Sigmoid colon (tissue), 7 donors: ENCODE data around the gene EXOC6B. TPM values are rescaled to one million over a fixed set of nuclear protein-coding genes. Genes with fewer than 3 reads are reported as not detected.

Source experiments
- DNase-seq: peaks from one replicate; pipeline ENCODE4 v3.0.0-alpha.2; 2019
- H3K27ac ChIP-seq, 4 donors: fragments of 200-600 bp; sonication (generic); one replicate each; pipeline ENCODE4 v1.5.1; 2016 to 2019; ENCODE audit warnings: mild to moderate bottlenecking in 1 of 4
- H3K27me3 ChIP-seq, 3 donors: fragments of 200-600 bp; sonication (generic); one replicate each; pipeline ENCODE4 v1.5.1; 2019; ENCODE audit warnings: mild to moderate bottlenecking in 1 of 3
- H3K36me3 ChIP-seq, 4 donors: fragments of 200-600 bp; sonication (generic); one replicate each; pipeline ENCODE4 v1.5.1; 2016 to 2019
- H3K4me1 ChIP-seq, 4 donors: fragments of 200-600 bp; sonication (generic); one replicate each; pipeline ENCODE4 v1.5.1; 2017 to 2019
- H3K4me3 ChIP-seq, 4 donors: fragments of 200-600 bp; sonication (generic); one replicate each; pipeline ENCODE4 v1.5.1; 2017 to 2019; ENCODE audit warnings: mild to moderate bottlenecking in 2 of 4, moderate library complexity in 1 of 4
- H3K9me3 ChIP-seq, 4 donors: fragments of 200-600 bp in 3 of 4; sonication (generic) in 3 of 4; one replicate each; pipeline versions ENCODE4 v1.5.1 to v1.6.1; 2013 to 2019
- EP300 ChIP-seq, 4 donors: sonication (generic); formaldehyde crosslinking; IDR thresholded peaks; one replicate each; pipeline ENCODE4 v1.6.1; 2017; ENCODE audit warnings: antibody characterized with exemption in 4 of 4
- POLR2A ChIP-seq, 2 donors: fragments of 450-650 bp; IDR thresholded peaks; one replicate each; pipeline ENCODE4 v1.6.1; 2016; ENCODE audit warnings: antibody characterized with exemption in 2 of 2, mild to moderate bottlenecking in 2 of 2, moderate library complexity in 2 of 2
- POLR2AphosphoS5 ChIP-seq, 4 donors: sonication (generic); formaldehyde crosslinking; IDR thresholded peaks; one replicate each; pipeline ENCODE4 v1.6.1; 2017; ENCODE audit warnings: antibody characterized with exemption in 4 of 4
- WGBS, 2 donors: extraction: QIAGEN DNeasy Blood & Tissue Kit; methylation state at CpG; one replicate each; pipeline ENCODE4 v1.1.7; 2013; 5-methylcytosine and 5-hydroxymethylcytosine counted together
- intact Hi-C: fragments of 100-400 bp; cut with DNase I; formaldehyde crosslinking; loops from one replicate; pipeline ENCODE4 v1.15.1; 2023
- polyA plus RNA-seq, 3 donors: library from polyadenylated mRNA; stranded (reverse); fragments of 200-250 nt; gene quantifications; one replicate each; pipeline ENCODE4 v1.2.3, GENCODE V29; 2013
- total RNA-seq, 4 donors: library from RNA; depleted of rRNA; stranded (reverse); fragments of >200 nt; gene quantifications; one replicate each; pipeline ENCODE4 v1.1.0, GENCODE V29; 2016
- TF ChIP-seq, protein P1 (sequence below), 4 experiments: fragments of 450-650 bp in 3 of 4; fragments of 200-600 bp in 1 of 4; IDR thresholded peaks; one replicate each; pipeline ENCODE4 v1.5.1; 2016 to 2019; ENCODE audit warnings: antibody characterized with exemption in 4 of 4, mild to moderate bottlenecking in 3 of 4, moderate library complexity in 2 of 4
- donor health status: healthy with polysubstance abuse.
- donor health status: Bipolar disorder and iron deficiency.
- donor health status: healthy.

The EXOC6B gene
- total and polyA plus RNA-seq, 7 donors, result 5.0 to 46.1 (median 25.3) TPM

DNA sequence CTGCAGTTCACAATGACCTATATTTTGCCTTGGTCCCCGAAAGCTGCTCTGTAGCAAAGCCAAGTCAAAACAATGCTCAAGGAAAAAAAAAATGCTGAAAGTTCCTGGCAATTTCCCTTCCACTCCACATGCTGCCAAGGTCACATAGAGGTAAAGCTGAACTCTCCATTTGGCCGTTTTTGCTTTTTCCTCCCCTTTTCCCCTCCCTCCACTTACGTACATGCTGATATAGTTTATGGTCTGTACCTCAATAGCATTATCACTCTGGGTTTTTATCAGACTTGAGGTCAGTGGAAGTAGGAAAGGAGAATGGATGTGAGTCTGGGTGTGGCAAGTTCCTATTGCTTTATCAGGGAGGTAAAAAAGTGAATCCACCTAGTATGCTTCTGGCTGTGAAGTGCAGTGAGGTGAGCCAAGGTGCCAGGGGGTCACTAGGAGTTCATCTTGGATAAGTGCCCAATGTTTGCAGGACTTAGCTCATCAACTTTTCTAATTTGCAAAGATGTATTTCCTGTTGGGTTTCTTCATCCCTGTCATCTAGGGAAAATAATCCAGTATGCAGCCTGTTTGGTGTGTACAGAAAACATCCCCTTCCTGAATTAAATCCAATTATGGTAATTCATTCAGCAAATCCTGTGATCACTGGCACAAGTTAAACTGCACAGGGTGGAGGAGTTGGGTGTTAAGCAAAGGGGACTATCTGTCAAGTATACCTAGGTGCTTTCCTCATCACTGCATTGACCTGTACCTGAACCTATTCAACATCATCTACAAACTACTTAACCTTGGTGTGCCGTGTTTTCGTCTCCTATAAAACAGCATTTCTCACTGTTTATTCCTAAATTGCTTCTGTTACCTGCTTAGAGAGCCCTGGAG lies 553.8 kb downstream of the EXOC6B start:
- peaks cover 0 to 15% (median 10%) of the 10 kb centered on the region in 4 donors for H3K4me1 ChIP-seq
- H3K36me3 ChIP-seq, result no peaks in the 10 kb centered on the region
- 14 to 57% methylated on average over 5 of the region's 5 CpGs for WGBS, 2 donors
- no peaks in the 10 kb centered on the region for H3K9me3 ChIP-seq
- H3K27ac ChIP-seq, result peak overlapping the region in 1 of 4 donors; percentile 10
- no peak overlapping the region for H3K4me3 ChIP-seq
- no peak for DNase-seq
- no peaks in the 10 kb centered on the region for H3K27me3 ChIP-seq
- TF ChIP-seq EP300 (IDR thresholded peaks at IDR 0.05), result no peak
- TF ChIP-seq POLR2A (IDR thresholded peaks at IDR 0.05), result no peak
- TF ChIP-seq, protein P1, sequence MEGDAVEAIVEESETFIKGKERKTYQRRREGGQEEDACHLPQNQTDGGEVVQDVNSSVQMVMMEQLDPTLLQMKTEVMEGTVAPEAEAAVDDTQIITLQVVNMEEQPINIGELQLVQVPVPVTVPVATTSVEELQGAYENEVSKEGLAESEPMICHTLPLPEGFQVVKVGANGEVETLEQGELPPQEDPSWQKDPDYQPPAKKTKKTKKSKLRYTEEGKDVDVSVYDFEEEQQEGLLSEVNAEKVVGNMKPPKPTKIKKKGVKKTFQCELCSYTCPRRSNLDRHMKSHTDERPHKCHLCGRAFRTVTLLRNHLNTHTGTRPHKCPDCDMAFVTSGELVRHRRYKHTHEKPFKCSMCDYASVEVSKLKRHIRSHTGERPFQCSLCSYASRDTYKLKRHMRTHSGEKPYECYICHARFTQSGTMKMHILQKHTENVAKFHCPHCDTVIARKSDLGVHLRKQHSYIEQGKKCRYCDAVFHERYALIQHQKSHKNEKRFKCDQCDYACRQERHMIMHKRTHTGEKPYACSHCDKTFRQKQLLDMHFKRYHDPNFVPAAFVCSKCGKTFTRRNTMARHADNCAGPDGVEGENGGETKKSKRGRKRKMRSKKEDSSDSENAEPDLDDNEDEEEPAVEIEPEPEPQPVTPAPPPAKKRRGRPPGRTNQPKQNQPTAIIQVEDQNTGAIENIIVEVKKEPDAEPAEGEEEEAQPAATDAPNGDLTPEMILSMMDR (IDR thresholded peaks at IDR 0.05), result no peak
- TF ChIP-seq POLR2AphosphoS5 (IDR thresholded peaks at IDR 0.05), result no peak
- intact Hi-C loops, result no loop called here

DNA sequence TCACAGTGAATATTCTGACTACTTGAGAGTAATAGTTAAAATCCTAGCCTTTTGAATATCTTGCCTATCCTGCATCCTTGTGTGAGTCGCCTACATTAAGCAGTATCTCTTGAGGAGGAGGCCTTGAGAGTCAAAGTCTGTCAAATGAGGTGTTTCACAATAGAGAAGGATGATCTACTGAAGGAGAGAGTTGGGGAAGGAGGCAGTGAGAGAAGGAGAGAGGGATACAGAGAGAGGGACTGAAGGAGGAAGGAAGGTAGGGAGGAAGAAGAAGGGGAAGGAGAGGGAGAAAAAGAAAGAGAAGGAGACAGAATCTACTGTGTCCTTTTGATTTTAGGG lies 554.6 kb downstream of the EXOC6B start:
- 30 to 83% methylated on average over 1 of the region's 1 CpG for WGBS, 2 donors
- TF ChIP-seq, protein P1 (IDR thresholded peaks at IDR 0.05), result no peak
- no peak for TF ChIP-seq EP300 (IDR thresholded peaks at IDR 0.05)
- Histone ChIP-seq H3K36me3 (no peaks in the 10 kb centered on the region), H3K4me1 (peaks cover 0 to 15% (median 10%) of the 10 kb centered on the region in 4 donors), H3K27me3 (no peaks in the 10 kb centered on the region), H3K27ac (peak overlapping the region in 1 of 4 donors; percentile 10), H3K9me3 (no peaks in the 10 kb centered on the region), H3K4me3 (no peak overlapping the region)
- DNase-seq, result no peak
- intact Hi-C loops, result no loop called here

DNA sequence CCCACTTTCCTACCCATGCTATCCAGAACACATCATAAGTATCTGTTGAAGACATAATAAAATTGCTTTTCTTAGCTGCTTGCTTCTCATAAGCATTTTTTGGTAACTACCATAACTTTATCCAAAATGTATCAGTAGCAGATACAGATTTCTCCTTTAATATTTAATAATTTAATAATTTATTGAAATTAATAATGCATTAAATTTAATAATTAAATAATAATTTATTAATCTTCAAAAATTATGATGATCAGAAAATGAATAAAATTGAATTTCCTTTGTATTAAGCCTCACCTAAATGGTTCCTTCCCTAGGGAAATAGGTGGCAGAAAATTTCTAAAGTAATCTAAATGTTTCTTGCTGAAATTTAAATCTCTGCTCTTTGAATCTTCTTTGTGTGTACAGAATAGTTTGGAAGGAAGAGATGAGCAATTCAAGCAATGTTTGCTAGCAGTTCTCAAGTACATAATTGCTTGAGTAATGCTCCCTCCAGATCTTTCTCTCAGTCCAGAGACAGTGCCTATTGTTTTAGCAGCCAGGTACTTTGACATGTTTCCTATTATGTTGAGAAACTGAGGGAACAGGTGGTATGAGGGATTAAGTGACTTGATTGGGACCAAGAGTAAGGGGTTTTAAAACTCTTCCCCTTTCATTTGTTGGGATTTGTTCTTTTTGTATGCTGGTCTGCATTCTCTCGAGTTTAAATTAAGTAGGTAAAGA lies 555.1 kb downstream of the EXOC6B start:
- no peak for DNase-seq
- H3K27ac ChIP-seq, result no peak overlapping the region
- WGBS, 2 donors, result 60 to 77% methylated on average over 1 of the region's 1 CpG
- intact Hi-C loops, result no loop called here
- no peaks in the 10 kb centered on the region for H3K36me3 ChIP-seq
- H3K27me3 ChIP-seq, result no peaks in the 10 kb centered on the region
- TF ChIP-seq, protein P1 (IDR thresholded peaks at IDR 0.05), result no peak
- TF ChIP-seq EP300 (IDR thresholded peaks at IDR 0.05), result no peak
- TF ChIP-seq POLR2AphosphoS5 (IDR thresholded peaks at IDR 0.05), result no peak
- no peak for TF ChIP-seq POLR2A (IDR thresholded peaks at IDR 0.05)
- peaks cover 0 to 15% (median 8%) of the 10 kb centered on the region in 4 donors for H3K4me1 ChIP-seq
- H3K9me3 ChIP-seq, result no peaks in the 10 kb centered on the region
- no peak overlapping the region for H3K4me3 ChIP-seq

DNA sequence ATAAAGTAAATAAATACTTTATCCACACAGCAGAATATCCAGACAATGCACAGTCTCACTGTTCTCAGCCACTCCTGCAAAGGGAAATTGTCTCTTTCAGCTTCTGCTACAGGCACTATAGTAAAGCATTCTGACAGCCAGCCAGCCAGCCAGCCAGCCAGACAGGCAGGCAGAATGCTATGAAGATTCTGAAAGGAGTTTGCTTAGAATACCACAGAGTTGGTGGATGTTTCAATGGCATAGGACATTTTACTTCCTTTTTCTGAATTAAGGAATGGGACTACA lies 562.1 kb downstream of the EXOC6B start:
- H3K27ac ChIP-seq, result no peak overlapping the region
- no peak for DNase-seq
- no peaks in the 10 kb centered on the region for H3K9me3 ChIP-seq
- no peak for TF ChIP-seq POLR2A (IDR thresholded peaks at IDR 0.05)
- TF ChIP-seq, protein P1 (IDR thresholded peaks at IDR 0.05), result no peak
- no peak for TF ChIP-seq EP300 (IDR thresholded peaks at IDR 0.05)
- TF ChIP-seq POLR2AphosphoS5 (IDR thresholded peaks at IDR 0.05), result no peak
- H3K4me3 ChIP-seq, result no peak overlapping the region
- H3K4me1 ChIP-seq, result peaks cover 0 to 16% (median 13%) of the 10 kb centered on the region in 4 donors
- intact Hi-C loops, result no loop called here
- no peaks in the 10 kb centered on the region for H3K36me3 ChIP-seq
- no peaks in the 10 kb centered on the region for H3K27me3 ChIP-seq
